Mononuclear cell (primary cell): Measurements from ENCODE around the gene RRP15. TPM values are rescaled to one million over a fixed set of nuclear protein-coding genes. Genes with fewer than 3 reads are reported as not detected.
"Not testable (repeated sequence)": the region's sequence is repeated elsewhere in the genome, so short reads cannot be mapped to it uniquely, and the experiment has no call there.

ENCODE experiments used
- H3K27me3 ChIP-seq: 2 replicates; pipeline ENCODE4 v1.6.0; 2011; ENCODE audit warnings: low read length, control low read depth; ENCODE audit not compliant: insufficient read depth
- H3K4me1 ChIP-seq: 2 replicates; pipeline ENCODE4 v1.5.1; 2011; ENCODE audit warnings: mild to moderate bottlenecking, low read length, control low read depth; ENCODE audit not compliant: insufficient read depth
- H3K4me3 ChIP-seq: 2 replicates; pipeline ENCODE4 v1.5.1; 2011; ENCODE audit warnings: mild to moderate bottlenecking, low read length, moderate library complexity
- H3K9me3 ChIP-seq: 2 replicates; pipeline ENCODE4 v1.5.1; 2011; ENCODE audit warnings: low read depth, mild to moderate bottlenecking, control low read depth, low read length
- total RNA-seq: library from RNA; depleted of rRNA; stranded (reverse); fragments of >200 nt; gene quantifications from one replicate; pipeline ENCODE4 v1.2.3, GENCODE V29; 2012

RRP15 gene
- total RNA-seq, 1 donor = 13.2 TPM

GRCh38 chr1:218305472-218306064, 20.5 kb downstream of the RRP15 start:
- Histone ChIP-seq H3K4me1 (no peaks in the 10 kb centered on the region), H3K4me3 (no peak overlapping the region), H3K9me3 (no peaks in the 10 kb centered on the region), H3K27me3 (no peaks in the 10 kb centered on the region)

GRCh38 chr1:218312509-218312908, 27.4 kb downstream of the RRP15 start:
- Histone ChIP-seq H3K27me3 (no peaks in the 10 kb centered on the region), H3K4me1 (no peaks in the 10 kb centered on the region), H3K4me3 (no peak overlapping the region)

GRCh38 chr1:218314316-218314715, 29.2 kb downstream of the RRP15 start:
- Histone ChIP-seq H3K27me3 (no peaks in the 10 kb centered on the region), H3K4me3 (no peak overlapping the region), H3K4me1 (no peaks in the 10 kb centered on the region), H3K9me3 (no peaks in the 10 kb centered on the region)

More at GRCh38 chr1:218312509-218312908, 27.4 kb downstream of the RRP15 start:
- H3K9me3 ChIP-seq = no peaks in the 10 kb centered on the region

GRCh38 chr1:218315638-218316037, 30.5 kb downstream of the RRP15 start:
- H3K9me3 ChIP-seq = no peaks in the 10 kb centered on the region

GRCh38 chr1:218317061-218317460, 32.0 kb downstream of the RRP15 start:
- no peaks in the 10 kb centered on the region for H3K4me1 ChIP-seq
- no peak overlapping the region for H3K4me3 ChIP-seq
- H3K27me3 ChIP-seq = no peaks in the 10 kb centered on the region
- H3K9me3 ChIP-seq = no peaks in the 10 kb centered on the region

More at GRCh38 chr1:218315638-218316037, 30.5 kb downstream of the RRP15 start:
- Histone ChIP-seq H3K27me3 (no peaks in the 10 kb centered on the region), H3K4me3 (no peak overlapping the region), H3K4me1 (no peaks in the 10 kb centered on the region)

GRCh38 chr1:218320182-218320581, 35.1 kb downstream of the RRP15 start:
- not testable (repeated sequence) for H3K4me3 ChIP-seq

GRCh38 chr1:218322762-218323161, 37.7 kb downstream of the RRP15 start:
- H3K4me1 ChIP-seq = no peaks in the 10 kb centered on the region
- H3K4me3 ChIP-seq = no peak overlapping the region
- no peaks in the 10 kb centered on the region for H3K27me3 ChIP-seq
- no peaks in the 10 kb centered on the region for H3K9me3 ChIP-seq

More at GRCh38 chr1:218320182-218320581, 35.1 kb downstream of the RRP15 start:
- H3K9me3 ChIP-seq, H3K27me3 ChIP-seq, H3K4me1 ChIP-seq: not testable (repeated sequence)

GRCh38 chr1:218323568-218324225, 38.6 kb downstream of the RRP15 start:
- H3K4me3 ChIP-seq = no peak overlapping the region
- H3K9me3 ChIP-seq = no peaks in the 10 kb centered on the region

GRCh38 chr1:218324226-218324580, 39.1 kb downstream of the RRP15 start:
- H3K27me3 ChIP-seq = no peaks in the 10 kb centered on the region

More at GRCh38 chr1:218323568-218324225, 38.6 kb downstream of the RRP15 start:
- H3K27me3 ChIP-seq = no peaks in the 10 kb centered on the region
- no peaks in the 10 kb centered on the region for H3K4me1 ChIP-seq

GRCh38 chr1:218328769-218329168, 43.7 kb downstream of the RRP15 start:
- H3K27me3 ChIP-seq = no peaks in the 10 kb centered on the region
- H3K9me3 ChIP-seq = no peaks in the 10 kb centered on the region
- H3K4me3 ChIP-seq = no peak overlapping the region
- no peaks in the 10 kb centered on the region for H3K4me1 ChIP-seq

More at GRCh38 chr1:218324226-218324580, 39.1 kb downstream of the RRP15 start:
- Histone ChIP-seq H3K4me3 (no peak overlapping the region), H3K9me3 (no peaks in the 10 kb centered on the region), H3K4me1 (no peaks in the 10 kb centered on the region)

GRCh38 chr1:218330043-218330623, 45.0 kb downstream of the RRP15 start:
- Histone ChIP-seq H3K9me3 (no peaks in the 10 kb centered on the region), H3K4me1 (no peaks in the 10 kb centered on the region), H3K27me3 (no peaks in the 10 kb centered on the region), H3K4me3 (no peak overlapping the region)

GRCh38 chr1:218332416-218332815, 47.3 kb downstream of the RRP15 start:
- Histone ChIP-seq H3K9me3 (no peaks in the 10 kb centered on the region), H3K27me3 (no peaks in the 10 kb centered on the region), H3K4me1 (no peaks in the 10 kb centered on the region), H3K4me3 (no peak overlapping the region)

GRCh38 chr1:218336328-218336727, 51.2 kb downstream of the RRP15 start:
- H3K4me1 ChIP-seq = no peaks in the 10 kb centered on the region

GRCh38 chr1:218339267-218339831, 54.3 kb downstream of the RRP15 start:
- H3K9me3 ChIP-seq = no peaks in the 10 kb centered on the region
- H3K27me3 ChIP-seq = peaks cover 12% of the 10 kb centered on the region
- H3K4me1 ChIP-seq = no peaks in the 10 kb centered on the region
- H3K4me3 ChIP-seq = no peak overlapping the region

More at GRCh38 chr1:218336328-218336727, 51.2 kb downstream of the RRP15 start:
- Histone ChIP-seq H3K27me3 (no peaks in the 10 kb centered on the region), H3K4me3 (no peak overlapping the region), H3K9me3 (no peaks in the 10 kb centered on the region)

GRCh38 chr1:218341325-218341724, 56.2 kb downstream of the RRP15 start:
- Histone ChIP-seq H3K27me3 (peaks cover 32% of the 10 kb centered on the region), H3K4me1 (peaks cover 19% of the 10 kb centered on the region), H3K4me3 (no peak overlapping the region), H3K9me3 (no peaks in the 10 kb centered on the region)
